BJ (cell line): Measurements from ENCODE around the gene TCN1. TPM values are rescaled to one million over a fixed set of nuclear protein-coding genes. Genes with fewer than 3 reads are reported as not detected.
"Not testable (repeated sequence)": the region's sequence is repeated elsewhere in the genome, so short reads cannot be mapped to it uniquely, and the experiment has no call there.

Experiments
- CTCF ChIA-PET: fragments of 350-600 bp; formaldehyde crosslinking; extraction: SDS; loops from one replicate; lab custom pipeline; 2021; ENCODE audit warnings: antibody characterized with exemption, inconsistent platforms; lab: Yijun Ruan, JAX
- POLR2A ChIA-PET: fragments of 300-600 bp; sonication (Branson Sonifier 250); formaldehyde crosslinking; extraction: SDS; loops from one replicate; lab custom pipeline; 2021; ENCODE audit warnings: antibody characterized with exemption; lab: Charles Lee
- DNase-seq: peaks from one replicate; pipeline ENCODE4 v3.0.0-alpha.2; 2011; ENCODE audit warnings: low read depth
- H3K27me3 ChIP-seq: 2 replicates; pipeline ENCODE4 v1.6.0; 2011; ENCODE audit warnings: low read length; ENCODE audit not compliant: control insufficient read depth, insufficient read depth
- H3K36me3 ChIP-seq: 2 replicates; pipeline ENCODE4 v1.5.1; 2011; ENCODE audit warnings: low read length; ENCODE audit not compliant: control insufficient read depth, insufficient read depth
- H3K4me3 ChIP-seq: 2 replicates; pipeline ENCODE4 v1.5.1; 2011; ENCODE audit warnings: low read depth, mild to moderate bottlenecking, control low read depth, low read length
- CTCF ChIP-seq: IDR thresholded peaks from 2 replicates; pipeline ENCODE4 v1.5.1; 2011; ENCODE audit warnings: low read depth, mild to moderate bottlenecking, control low read depth, inconsistent platforms, low read length, moderate library complexity; ENCODE audit not compliant: insufficient read depth
- polyA minus RNA-seq: library from RNA; depleted of rRNA, polyadenylated mRNA; stranded (reverse); fragments of >200 nt; gene quantifications from 2 replicates; pipeline ENCODE4 v1.2.3, GENCODE V29; 2011; rRNA and poly(A)+ RNA removed
- polyA plus RNA-seq: library from polyadenylated mRNA; depleted of rRNA; stranded (reverse); fragments of >200 nt; gene quantifications from 2 replicates; pipeline ENCODE4 v1.2.3, GENCODE V29; 2011; rRNA removed

The TCN1 gene
- polyA plus RNA-seq (not detected in 2 replicates), polyA minus RNA-seq (not detected in 2 replicates)

- Histone ChIP-seq H3K4me3 (no peak within 1 kb of the TSS), H3K36me3 (no peaks in the 10 kb centered on the region), H3K27me3 (no peaks in the 10 kb centered on the region)
- no peak for TF ChIP-seq CTCF
- CTCF ChIA-PET: interaction anchor here (0.6 to 0.9 kb wide), 2 partner anchors 71 to 260 kb away, joined by 3 read pairs; no protein-coding TSS in a partner anchor
- DNase-seq: no peak
- POLR2A ChIA-PET: no interaction called here
Measured at GRCh38 chr11:59866397-59866796, at the start of gene TCN1. Gene TCN1 (minus strand): TSS chr11:59866487. CDS start chr11:59866470, 17 bp downstream.

- H3K27me3 ChIP-seq, DNase-seq, CTCF ChIA-PET, POLR2A ChIA-PET, H3K4me3 ChIP-seq, H3K36me3 ChIP-seq: not testable (repeated sequence)
Measured at GRCh38 chr11:59903569-59903968, 37.3 kb upstream of the TCN1 start.

- CTCF ChIA-PET: interaction anchor here (1.5 kb wide), 1 partner anchor 17 kb away, joined by 4 read pairs; no protein-coding TSS in a partner anchor
- no peaks in the 10 kb centered on the region for H3K27me3 ChIP-seq
- no peak overlapping the region for H3K4me3 ChIP-seq
- H3K36me3 ChIP-seq: no peaks in the 10 kb centered on the region
- TF ChIP-seq CTCF: no peak
- DNase-seq: no peak
- POLR2A ChIA-PET: interaction anchor here (0.7 kb wide), 1 partner anchor 244 kb away, joined by 5 read pairs; no protein-coding TSS in a partner anchor
Measured at GRCh38 chr11:59901306-59901705, 35.0 kb upstream of the TCN1 start.

GRCh38 chr11:59900366-59901126, 34.3 kb upstream of the TCN1 start:
- no peaks in the 10 kb centered on the region for H3K27me3 ChIP-seq
- no peak for TF ChIP-seq CTCF
- H3K4me3 ChIP-seq: no peak overlapping the region
- no peaks in the 10 kb centered on the region for H3K36me3 ChIP-seq
- POLR2A ChIA-PET: no interaction called here
- no peak for DNase-seq
- CTCF ChIA-PET: interaction anchor here (1.5 kb wide), 1 partner anchor 18 kb away, joined by 4 read pairs; no protein-coding TSS in a partner anchor

- no peak for DNase-seq
- H3K4me3 ChIP-seq: no peak overlapping the region
- CTCF ChIA-PET: interaction anchor here (0.6 kb wide), 1 partner anchor 1597 kb away, joined by 3 read pairs; no protein-coding TSS in a partner anchor
- no peaks in the 10 kb centered on the region for H3K27me3 ChIP-seq
- no peaks in the 10 kb centered on the region for H3K36me3 ChIP-seq
- TF ChIP-seq CTCF: no peak
- POLR2A ChIA-PET: no interaction called here
Measured at GRCh38 chr11:59899532-59899931, 33.2 kb upstream of the TCN1 start.
